GM18873 (cell line): ENCODE data around the gene PPP1R14B.

Experiments used
- ATAC-seq: cut with Tn5 transposase; IDR thresholded peaks from one replicate; pipeline ENCODE4 v1.9.1; 2021; ENCODE audit warnings: mild to moderate bottlenecking, moderate library complexity, moderate number of reproducible peaks; ENCODE audit not compliant: unreplicated experiment, low FRiP score

Gene PPP1R14B

GRCh38 chr11:64233913-64234586 is 12.7 kb downstream of the PPP1R14B start, which contains the start of gene VEGFB:
VEGFB (plus strand) TSS chr11:64234584; CDS start chr11:64234834, 250 bp downstream.
- ATAC-seq: no peak

DNA sequence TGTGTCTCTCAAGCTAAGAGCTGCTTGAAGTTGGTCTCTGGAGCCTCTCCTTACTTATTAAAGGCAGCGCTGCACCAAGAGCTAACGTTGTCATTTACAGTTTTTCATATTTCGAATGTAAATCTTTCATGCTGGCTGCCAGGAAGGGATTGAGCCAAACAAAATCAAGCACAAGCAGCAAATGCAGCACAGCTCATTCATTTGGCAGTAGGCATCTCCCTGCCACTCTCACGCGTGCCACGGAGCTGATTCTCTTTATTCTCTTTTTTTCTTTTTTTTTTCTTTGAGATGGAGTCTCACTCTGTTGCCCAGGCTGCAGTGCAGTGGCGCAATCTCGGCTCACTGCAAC is 13.8 kb downstream of the PPP1R14B start:
- no peak for ATAC-seq

- ATAC-seq: no peak
These were observed 14.4 kb downstream of the PPP1R14B start for GRCh38 chr11:64232182-64232966.

- ATAC-seq: no peak
These were observed 15.2 kb downstream of the PPP1R14B start for GRCh38 chr11:64231546-64231945.

GRCh38 chr11:64230985-64231365 is 15.8 kb downstream of the PPP1R14B start:
- no peak for ATAC-seq

DNA sequence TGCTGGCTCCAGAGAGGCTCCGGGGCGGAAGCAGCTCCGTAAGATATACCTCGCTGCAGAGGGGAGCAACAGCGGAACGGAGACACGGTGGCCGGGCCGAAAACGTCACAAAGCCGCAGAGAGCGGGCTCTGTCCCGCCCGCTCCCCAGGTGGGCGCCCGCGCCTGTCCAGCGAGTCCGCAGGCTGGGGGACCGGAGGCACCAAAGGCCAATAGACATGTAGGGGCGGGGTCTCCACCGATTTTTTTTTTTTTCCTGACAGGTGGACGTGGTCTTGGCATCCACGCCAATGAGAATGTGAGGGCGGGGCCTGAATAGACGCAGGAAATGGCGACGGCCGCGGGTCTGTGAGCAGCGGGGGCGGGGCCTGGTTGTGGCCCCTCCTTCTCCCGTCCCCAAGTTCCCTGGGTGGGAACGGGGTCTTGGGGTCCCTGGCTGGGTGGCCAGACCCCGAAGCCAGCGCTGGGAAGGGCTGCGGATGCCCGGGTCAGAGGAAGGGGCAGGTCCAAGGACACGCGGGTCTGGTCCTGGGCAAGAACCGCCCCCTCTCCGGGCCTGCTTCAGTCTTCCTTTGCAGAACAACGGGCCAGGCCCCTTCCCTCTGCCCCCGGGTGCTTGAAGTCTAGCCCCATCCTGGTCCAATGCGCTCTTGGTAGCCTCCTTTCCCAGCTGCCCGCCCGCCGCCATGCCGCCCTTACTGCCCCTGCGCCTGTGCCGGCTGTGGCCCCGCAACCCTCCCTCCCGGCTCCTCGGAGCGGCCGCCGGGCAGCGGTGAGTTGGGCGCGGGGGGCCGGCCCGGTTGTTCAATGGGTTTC is 16.4 kb downstream of the PPP1R14B start, which contains the start of gene DNAJC4:
DNAJC4 (plus strand) TSS at position 378 of the 814 bp plus-strand sequence; CDS start at position 685, 307 bp downstream.
- peak; percentile 39 for ATAC-seq

DNA sequence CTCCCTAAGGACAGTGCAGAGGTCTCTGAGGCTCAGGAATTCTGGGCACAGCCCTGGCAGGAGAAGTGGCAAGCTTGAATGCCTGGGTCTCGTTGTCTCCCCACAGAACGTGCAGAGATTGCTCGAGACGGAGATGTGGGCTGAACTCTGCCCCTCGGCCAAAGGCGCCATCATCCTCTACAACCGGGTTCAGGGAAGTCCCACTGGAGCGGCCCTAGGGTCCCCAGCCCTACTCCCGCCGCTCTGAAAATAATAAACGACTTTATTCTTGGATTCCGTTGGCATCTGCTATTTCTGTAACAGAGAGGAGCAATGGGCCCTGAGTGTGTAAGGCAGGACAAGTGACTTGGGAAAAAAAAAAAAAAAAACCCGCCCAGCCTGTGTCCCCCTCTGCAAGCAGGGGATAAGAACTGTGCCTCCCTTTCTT is 17.0 kb downstream of the PPP1R14B start:
- no peak for ATAC-seq

- no peak for ATAC-seq
These were observed 17.5 kb downstream of the PPP1R14B start for GRCh38 chr11:64229090-64229743.

- no peak for ATAC-seq
These were observed 19.3 kb downstream of the PPP1R14B start for GRCh38 chr11:64227405-64227956.

DNA sequence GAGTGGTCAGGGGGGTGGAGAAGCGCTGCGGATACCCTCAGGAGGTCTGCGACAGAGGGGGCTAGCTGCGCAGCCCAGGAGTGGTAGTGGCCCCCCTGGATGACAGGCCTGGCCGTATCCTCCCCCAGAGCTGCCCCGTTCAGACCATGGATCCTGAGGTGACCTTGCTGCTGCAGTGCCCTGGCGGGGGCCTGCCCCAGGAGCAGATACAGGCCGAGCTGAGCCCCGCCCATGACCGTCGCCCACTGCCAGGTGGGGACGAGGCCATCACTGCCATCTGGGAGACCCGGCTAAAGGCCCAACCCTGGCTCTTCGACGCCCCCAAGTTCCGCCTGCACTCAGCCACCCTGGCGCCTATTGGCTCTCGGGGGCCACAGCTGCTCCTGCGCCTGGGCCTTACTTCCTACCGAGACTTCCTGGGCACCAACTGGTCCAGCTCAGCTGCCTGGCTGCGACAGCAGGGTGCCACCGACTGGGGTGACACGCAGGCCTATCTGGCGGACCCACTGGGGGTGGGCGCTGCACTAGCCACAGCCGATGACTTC is 20.2 kb downstream of the PPP1R14B start:
- no peak for ATAC-seq

DNA sequence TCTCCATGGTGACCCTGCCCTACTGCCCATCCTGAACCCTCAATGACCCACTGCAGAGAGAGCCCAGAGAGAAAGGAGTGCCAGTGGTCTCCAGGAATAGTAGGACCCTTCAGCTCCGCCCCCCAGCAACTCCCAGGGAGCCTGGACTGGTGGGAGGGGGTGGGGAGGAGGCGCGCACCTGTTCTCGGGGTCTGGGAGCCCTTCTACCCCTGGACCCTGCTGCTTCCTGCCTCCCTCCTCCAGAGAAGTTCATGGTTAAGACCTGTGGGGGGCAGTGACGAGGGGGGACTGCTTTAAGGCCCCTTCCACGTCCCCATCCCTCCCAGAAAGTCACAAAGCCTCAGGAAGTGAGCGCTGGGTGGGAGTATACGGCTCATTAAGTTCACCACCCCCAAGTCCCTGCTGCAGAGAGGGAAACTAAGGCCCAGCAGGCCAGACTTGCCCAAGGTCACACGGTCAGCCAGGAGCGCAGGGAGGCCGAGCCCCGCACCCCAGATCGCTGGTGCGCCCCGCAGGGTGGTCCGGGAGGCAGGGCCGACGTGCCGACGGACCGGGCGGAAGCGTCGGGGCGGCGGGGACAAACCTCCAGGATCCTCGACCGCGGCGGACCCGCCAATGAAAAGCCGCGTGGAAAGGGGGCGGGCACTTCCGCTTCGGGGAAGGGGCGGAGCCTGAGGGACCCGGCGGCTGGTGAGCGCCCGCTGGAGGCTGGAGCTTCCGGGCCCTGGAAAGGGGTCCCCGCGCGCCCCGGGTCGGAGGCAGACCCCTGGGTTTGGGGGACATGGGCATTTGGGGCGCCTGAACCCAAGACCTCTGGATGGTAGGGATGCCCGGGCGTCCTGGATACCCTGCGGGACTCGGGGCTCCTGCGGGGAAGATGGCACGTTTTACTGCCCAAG is 20.9 kb downstream of the PPP1R14B start, which contains the start of the genes NUDT22 and TRPT1:
NUDT22 (plus strand) TSS at position 667 of the 899 bp plus-strand sequence. CDS start 379 bp downstream, outside the sequence.
TRPT1 (minus strand) TSS at position 579 of the 899 bp plus-strand sequence; CDS start at position 253, 326 bp downstream.
- ATAC-seq: no peak

DNA sequence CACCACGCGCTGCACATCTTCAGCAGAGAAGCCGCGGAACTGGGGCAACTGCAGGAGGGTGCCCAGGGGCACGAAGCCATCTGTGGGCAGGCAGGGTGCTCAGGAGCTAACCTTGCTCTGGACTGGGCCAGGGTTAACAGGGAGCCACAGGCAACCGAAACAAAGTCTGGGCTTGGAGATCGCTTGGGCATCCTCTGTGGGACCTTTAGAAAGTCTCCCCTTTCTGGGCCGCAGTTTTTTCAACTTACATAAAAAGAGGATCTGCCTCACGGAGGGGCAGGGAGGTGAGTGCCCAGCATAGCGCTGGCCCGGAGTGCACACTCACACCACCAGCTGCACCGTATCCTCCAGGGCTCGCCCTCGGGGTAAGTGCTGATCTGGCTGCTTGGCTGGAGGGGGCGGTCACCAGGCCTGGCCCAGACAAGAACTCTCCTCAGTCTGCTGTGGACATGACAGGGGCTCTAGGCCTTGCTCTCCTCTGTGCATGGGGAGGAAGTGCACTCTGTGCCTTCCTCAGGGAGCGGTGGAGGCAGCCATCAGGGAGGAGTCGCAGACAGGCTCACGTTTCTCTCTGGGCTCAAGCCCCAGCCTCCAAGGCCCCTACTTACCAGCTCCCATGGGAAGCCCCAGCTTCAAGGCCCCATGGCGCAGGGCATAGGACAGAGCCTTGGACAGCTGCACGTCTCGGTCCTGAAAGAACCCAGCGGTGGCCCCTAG is 21.7 kb downstream of the PPP1R14B start:
- no peak for ATAC-seq

- no peak for ATAC-seq
These were observed 22.4 kb downstream of the PPP1R14B start for GRCh38 chr11:64224151-64224890.

DNA sequence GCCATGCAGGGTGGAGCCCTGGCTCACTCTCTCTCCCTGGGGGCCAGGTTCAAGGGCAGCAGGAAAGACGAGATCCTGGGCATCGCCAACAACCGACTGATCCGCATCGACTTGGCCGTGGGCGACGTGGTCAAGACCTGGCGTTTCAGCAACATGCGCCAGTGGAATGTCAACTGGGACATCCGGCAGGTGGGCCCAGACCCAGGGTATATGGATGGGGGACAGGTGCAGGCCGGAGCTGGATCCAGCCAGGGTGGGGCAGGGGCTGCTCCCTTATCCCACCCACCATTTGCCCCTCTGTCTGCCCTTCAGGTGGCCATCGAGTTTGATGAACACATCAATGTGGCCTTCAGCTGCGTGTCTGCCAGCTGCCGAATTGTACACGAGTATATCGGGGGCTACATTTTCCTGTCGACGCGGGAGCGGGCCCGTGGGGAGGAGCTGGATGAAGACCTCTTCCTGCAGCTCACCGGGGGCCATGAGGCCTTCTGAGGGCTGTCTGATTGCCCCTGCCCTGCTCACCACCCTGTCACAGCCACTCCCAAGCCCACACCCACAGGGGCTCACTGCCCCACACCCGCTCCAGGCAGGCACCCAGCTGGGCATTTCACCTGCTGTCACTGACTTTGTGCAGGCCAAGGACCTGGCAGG is 23.6 kb downstream of the PPP1R14B start:
- ATAC-seq: no peak

DNA sequence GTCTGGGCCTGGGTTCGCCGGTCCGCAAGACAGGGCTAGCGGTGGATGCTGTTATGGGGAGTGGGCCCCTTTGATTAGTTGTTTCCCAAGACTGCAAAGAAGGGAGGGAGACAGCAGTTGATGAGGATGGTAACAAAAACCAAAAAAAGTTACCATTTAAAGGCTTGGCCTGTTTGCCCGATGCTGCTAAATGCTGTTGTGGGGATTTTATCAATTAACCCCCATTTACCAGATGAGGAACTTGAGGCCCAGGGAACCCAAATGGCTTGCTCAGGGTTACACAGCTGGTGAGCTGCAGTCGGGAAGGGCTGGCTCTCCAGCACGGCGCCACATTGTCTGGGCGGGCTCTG is 24.1 kb downstream of the PPP1R14B start:
- no peak for ATAC-seq

DNA sequence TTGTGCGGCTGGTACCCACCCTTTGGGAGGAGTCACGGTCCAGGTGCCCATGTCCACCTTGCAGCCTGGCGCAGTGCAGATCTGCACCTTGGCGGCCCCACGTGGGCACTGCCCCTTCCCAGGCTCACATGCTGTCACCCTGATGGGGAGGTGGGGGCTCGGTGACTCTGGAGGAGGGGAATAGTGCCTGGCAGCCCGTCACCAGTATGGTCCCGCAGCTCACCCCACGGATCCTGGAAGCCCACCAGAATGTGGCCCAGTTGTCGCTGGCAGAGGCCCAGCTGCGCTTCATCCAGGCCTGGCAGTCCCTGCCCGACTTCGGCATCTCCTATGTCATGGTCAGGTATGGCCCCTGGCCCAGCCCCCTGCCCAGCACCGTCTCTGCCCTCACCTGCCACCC is 25.9 kb downstream of the PPP1R14B start:
- ATAC-seq: no peak

DNA sequence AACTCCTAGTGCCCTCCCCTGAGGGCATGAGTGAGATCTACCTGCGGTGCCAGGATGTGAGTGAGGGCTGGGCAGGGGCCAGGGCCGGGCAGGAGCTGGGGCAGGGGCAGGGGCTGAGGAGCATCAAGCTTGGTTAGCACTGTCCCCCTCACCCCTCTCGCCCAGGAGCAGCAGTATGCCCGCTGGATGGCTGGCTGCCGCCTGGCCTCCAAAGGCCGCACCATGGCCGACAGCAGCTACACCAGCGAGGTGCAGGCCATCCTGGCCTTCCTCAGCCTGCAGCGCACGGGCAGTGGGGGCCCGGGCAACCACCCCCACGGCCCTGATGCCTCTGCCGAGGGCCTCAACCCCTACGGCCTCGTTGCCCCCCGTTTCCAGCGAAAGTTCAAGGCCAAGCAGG is 26.5 kb downstream of the PPP1R14B start:
- ATAC-seq: no peak
